ENCODE results near the gene EFNB1.

GRCh38 chrX:68853665-68854251, 24.9 kb downstream of the EFNB1 start:
- TF ChIP-seq, protein P1, sequence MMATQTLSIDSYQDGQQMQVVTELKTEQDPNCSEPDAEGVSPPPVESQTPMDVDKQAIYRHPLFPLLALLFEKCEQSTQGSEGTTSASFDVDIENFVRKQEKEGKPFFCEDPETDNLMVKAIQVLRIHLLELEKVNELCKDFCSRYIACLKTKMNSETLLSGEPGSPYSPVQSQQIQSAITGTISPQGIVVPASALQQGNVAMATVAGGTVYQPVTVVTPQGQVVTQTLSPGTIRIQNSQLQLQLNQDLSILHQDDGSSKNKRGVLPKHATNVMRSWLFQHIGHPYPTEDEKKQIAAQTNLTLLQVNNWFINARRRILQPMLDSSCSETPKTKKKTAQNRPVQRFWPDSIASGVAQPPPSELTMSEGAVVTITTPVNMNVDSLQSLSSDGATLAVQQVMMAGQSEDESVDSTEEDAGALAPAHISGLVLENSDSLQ (IDR thresholded peaks at IDR 0.05), result no peak
- no peak for TF ChIP-seq SP1 (IDR thresholded peaks at IDR 0.05)
- no peak for TF ChIP-seq FOXA1 (IDR thresholded peaks at IDR 0.05)
- TF ChIP-seq TARDBP (IDR thresholded peaks at IDR 0.05), result no peak
- TF ChIP-seq FOXK2 (IDR thresholded peaks at IDR 0.05), result no peak
- TF ChIP-seq ARNT (IDR thresholded peaks at IDR 0.05), result no peak
- no peak for TF ChIP-seq LEF1 (IDR thresholded peaks at IDR 0.05; ENCODE audit: borderline replicate concordance)
- TF ChIP-seq FOXM1 (IDR thresholded peaks at IDR 0.05; ENCODE audit: borderline replicate concordance), result no peak
- no peak for TF ChIP-seq HDGF (IDR thresholded peaks at IDR 0.05; ENCODE audit: borderline replicate concordance)
- TF ChIP-seq ZNF384 (IDR thresholded peaks at IDR 0.05), result no peak
- TF ChIP-seq NFRKB (IDR thresholded peaks at IDR 0.05), result no peak

Data from HEK293T (cell line).